Daoy (cell line): ENCODE results near the gene TNP2. TPM values are rescaled to one million over a fixed set of nuclear protein-coding genes. Genes with fewer than 3 reads are reported as not detected.
A peak's percentile ranks its signal among the peaks of the same experiment; 100 is the strongest.
"Not testable (repeated sequence)": the region's sequence is repeated elsewhere in the genome, so short reads cannot be mapped to it uniquely, and the experiment has no call there.

Experiments used
- DNase-seq: peaks from one replicate; pipeline ENCODE4 v3.0.0-alpha.2; 2015; ENCODE audit warnings: low read depth
- total RNA-seq: library from RNA; depleted of rRNA; stranded (reverse); fragments of >200 nt; shearing (Covaris generic); gene quantifications from 2 replicates; pipeline ENCODE4 v1.2.3, GENCODE V29; 2014

The TNP2 gene
- total RNA-seq, 1 experiment from 2014 or later = not detected

- no peak for DNase-seq
Measured at GRCh38 chr16:11300560-11300892, 31.4 kb upstream of the TNP2 start.

- DNase-seq = no peak
Measured at GRCh38 chr16:11299865-11300559, 30.9 kb upstream of the TNP2 start.

- DNase-seq = not testable (repeated sequence)
Measured at GRCh38 chr16:11298950-11299547, 29.9 kb upstream of the TNP2 start.

- no peak for DNase-seq
Measured at GRCh38 chr16:11298143-11298900, 29.2 kb upstream of the TNP2 start.

- peak; percentile 66 for DNase-seq
Measured at GRCh38 chr16:11297492-11298142, 28.5 kb upstream of the TNP2 start.

- no peak for DNase-seq
Measured at GRCh38 chr16:11296706-11297491, 27.8 kb upstream of the TNP2 start.

- no peak for DNase-seq
Measured at GRCh38 chr16:11296351-11296705, 27.2 kb upstream of the TNP2 start.

- no peak for DNase-seq
Measured at GRCh38 chr16:11295672-11296071, 26.5 kb upstream of the TNP2 start.

GRCh38 chr16:11292076-11292748, 23.1 kb upstream of the TNP2 start:
- no peak for DNase-seq

GRCh38 chr16:11291091-11291703, 22.1 kb upstream of the TNP2 start:
- no peak for DNase-seq

- no peak for DNase-seq
Measured at GRCh38 chr16:11290102-11290893, 21.2 kb upstream of the TNP2 start.

GRCh38 chr16:11289696-11290095, 20.6 kb upstream of the TNP2 start:
- not testable (repeated sequence) for DNase-seq

GRCh38 chr16:11289202-11289601, 20.1 kb upstream of the TNP2 start:
- no peak for DNase-seq

- DNase-seq = no peak
Measured at GRCh38 chr16:11285842-11286241, 16.7 kb upstream of the TNP2 start.

- no peak for DNase-seq
Measured at GRCh38 chr16:11283820-11284248, 14.7 kb upstream of the TNP2 start.

- no peak for DNase-seq
Measured at GRCh38 chr16:11280616-11281522, 11.7 kb upstream of the TNP2 start, which contains the start of gene PRM1. Gene PRM1, minus strand, starts transcription at chr16:11281330. Its CDS starts 92 bp downstream, at chr16:11281238.

- DNase-seq = no peak
Measured at GRCh38 chr16:11278681-11279628, 9.8 kb upstream of the TNP2 start.
